GM19035 (cell line): ENCODE measurements around the gene RAB24.
"Not testable (repeated sequence)": the region's sequence is repeated elsewhere in the genome, so short reads cannot be mapped to it uniquely, and the experiment has no call there.

Source experiments
- ATAC-seq: cut with Tn5 transposase; IDR thresholded peaks from one replicate; pipeline ENCODE4 v1.9.1; 2021; ENCODE audit not compliant: unreplicated experiment

RAB24 gene

DNA sequence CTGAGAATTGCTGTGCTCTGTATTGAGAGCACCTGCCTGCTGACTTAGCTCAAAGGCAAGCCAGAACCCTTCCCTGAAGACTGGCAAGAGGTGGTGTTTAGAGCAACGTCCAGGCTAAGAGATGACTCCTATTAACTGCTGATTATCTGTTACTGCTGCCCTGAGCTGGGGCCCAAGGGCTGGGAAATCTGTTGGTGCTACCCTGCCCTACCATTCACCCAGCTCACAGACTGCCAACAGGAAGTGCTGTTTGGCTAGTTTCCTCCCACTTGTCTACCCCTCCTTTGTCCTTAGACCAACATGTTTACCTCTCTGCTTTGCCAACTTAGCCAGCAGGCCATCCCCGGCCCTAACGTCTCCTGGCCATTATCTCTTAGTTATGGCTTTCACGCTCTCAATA lies 6.9 kb downstream of the RAB24 start:
- ATAC-seq = no peak

DNA sequence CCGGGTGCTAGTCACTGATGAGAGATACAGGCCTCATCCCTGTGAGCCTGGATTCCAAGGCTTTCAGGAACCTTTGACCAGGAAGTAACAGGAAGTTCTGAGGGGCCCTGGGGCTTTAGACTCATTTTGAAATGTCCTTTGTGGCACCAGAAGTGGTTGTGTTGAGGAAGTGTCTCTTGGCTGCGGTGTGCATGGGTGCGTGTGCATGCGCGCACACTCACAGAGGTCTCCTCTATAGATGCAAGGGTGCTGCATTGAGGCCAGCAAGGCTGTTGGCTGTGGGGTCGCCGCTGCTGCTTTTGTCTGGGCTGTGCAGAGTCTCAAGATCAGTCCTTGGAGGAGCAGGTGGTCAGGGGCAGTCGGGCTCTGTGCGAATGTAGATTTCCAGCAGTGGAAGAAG lies 7.6 kb downstream of the RAB24 start:
- no peak for ATAC-seq

DNA sequence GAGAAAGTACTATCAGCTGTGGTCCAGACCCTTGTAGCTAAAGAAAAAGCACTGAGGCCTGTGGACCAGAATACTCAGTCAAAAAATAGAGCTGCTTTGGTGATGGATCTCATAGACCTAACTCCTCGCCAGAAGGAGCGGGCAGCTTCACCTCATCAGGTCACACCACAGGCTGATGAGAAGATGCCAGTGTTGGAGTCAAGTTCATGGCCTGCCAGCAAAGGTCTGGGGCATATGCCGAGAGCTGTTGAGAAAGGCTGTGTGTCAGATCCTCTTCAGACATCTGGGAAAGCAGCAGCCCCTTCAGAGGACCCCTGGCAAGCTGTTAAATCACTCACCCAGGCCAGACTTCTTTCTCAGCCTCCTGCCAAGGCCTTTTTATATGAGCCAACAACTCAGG lies 8.9 kb downstream of the RAB24 start:
- ATAC-seq = no peak

DNA sequence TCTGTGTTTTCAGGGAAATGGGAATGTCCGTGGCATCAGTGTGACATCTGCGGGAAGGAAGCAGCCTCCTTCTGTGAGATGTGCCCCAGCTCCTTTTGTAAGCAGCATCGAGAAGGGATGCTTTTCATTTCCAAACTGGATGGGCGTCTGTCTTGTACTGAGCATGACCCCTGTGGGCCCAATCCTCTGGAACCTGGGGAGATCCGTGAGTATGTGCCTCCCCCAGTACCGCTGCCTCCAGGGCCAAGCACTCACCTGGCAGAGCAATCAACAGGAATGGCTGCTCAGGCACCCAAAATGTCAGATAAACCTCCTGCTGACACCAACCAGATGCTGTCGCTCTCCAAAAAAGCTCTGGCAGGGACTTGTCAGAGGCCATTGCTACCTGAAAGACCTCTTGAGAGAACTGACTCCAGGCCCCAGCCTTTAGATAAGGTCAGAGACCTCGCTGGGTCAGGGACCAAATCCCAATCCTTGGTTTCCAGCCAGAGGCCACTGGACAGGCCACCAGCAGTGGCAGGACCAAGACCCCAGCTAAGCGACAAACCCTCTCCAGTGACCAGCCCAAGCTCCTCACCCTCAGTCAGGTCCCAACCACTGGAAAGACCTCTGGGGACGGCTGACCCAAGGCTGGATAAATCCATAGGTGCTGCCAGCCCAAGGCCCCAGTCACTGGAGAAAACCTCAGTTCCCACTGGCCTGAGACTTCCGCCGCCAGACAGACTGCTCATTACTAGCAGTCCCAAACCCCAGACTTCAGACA lies 9.5 kb downstream of the RAB24 start:
- ATAC-seq = no peak

DNA sequence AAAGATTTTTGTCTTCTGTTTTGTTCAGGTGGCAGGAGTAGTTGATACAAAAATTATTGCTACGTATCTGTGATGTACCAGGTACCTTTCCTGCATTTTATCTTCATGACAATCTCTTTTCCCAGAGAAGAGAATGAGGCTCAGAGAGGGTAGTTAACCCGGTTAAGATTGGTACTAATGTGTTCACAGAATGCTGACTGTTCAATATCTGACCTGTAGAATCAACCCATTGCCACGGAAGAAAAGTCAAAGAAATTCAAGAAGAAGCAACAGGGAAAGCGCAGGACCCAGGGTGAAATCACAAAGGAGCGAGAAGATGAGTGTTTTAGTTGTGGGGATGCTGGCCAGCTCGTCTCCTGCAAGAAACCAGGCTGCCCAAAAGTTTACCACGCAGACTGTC lies 11.8 kb downstream of the RAB24 start:
- no peak for ATAC-seq

DNA sequence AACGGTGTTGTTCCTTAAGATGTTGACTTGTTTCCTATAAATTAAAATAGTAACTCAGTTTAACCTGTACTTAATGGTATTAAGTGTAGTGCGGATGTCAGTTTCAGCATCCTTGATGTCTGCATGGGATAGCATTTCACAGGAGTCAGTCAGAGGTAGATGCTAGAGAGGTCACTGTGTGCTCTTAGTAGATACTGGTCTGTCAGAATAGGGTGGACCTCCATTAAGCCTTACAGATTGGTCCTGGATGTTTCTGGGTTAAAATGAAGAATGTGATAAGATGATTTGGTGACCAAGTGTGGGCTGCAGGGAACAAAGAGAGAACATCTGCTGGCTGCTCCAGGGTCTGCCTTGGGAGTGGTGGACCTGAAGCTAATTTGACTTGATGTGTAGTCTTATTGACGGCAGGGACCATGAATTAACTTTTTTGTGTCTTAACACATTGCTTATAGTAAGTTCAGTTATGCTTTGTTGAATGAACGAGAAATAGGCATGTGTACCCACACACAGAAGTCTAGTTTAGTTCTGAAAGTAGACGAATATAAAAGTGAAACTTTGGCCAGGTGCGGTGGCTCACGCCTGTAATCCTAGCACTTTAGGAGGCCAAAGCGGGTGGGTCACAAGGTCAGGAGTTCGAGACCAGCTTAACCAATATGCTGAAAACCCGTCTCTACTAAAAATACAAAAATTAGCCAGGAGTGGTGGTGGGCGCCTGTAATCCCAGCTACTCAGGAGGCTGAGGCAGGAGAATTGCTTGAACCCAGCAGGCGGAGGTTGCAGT lies 12.5 kb downstream of the RAB24 start:
- no peak for ATAC-seq

DNA sequence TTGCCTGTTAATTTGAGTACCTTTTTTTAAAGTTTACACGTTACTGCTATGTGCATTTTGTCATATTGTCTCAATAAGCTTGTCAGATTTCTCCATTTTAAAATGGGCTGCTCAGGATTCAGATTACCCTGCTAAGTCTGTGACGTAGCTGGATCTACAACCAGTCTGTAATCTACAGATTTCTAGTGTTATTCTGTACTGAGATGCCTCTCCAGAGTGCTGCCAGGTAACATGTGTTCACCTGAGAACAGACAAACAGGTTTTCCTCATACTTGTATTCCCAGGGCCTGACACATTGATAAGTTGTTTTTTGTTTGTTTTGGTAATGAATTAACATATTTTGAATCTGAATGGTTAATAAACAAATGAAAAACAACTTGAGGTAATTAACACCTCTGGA lies 15.3 kb downstream of the RAB24 start:
- no peak for ATAC-seq

DNA sequence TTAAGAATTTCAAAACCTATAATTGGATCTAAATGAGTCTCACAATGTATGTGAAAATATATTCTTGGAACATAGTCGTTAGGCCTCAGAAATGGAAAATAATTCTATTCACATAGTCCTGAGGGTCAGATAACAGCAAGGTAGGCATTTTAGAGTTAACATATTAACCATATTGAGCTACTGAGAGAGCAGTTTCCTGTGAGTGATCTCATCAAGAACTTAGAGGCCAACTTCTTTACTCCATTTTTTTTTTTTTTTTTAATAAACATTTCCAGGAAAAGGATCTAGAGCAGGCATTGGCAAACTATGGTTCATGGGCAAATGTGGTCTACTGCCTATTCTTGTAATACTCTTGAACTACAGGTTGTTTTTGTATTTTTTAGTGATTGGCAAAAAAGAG lies 26.6 kb downstream of the RAB24 start:
- ATAC-seq = no peak

DNA sequence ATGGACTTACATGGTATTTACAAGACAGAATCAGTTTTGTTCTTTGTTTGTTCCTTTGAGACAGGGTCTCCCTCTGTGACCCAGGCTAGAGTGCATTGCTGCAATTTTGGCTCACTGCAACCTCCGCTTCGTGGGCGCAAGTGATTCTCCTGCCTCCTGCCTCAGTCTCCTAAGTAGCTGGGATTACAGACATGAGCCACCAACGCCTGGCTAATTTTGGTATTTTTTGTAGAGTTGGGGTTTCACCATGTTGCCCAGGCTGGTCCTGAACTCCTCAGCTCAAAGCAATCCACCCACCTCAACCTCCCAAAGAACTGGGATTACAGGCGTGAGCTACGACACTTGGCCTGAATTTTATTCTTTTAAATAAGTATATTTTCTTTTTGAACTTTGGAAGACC lies 27.6 kb downstream of the RAB24 start:
- no peak for ATAC-seq

DNA sequence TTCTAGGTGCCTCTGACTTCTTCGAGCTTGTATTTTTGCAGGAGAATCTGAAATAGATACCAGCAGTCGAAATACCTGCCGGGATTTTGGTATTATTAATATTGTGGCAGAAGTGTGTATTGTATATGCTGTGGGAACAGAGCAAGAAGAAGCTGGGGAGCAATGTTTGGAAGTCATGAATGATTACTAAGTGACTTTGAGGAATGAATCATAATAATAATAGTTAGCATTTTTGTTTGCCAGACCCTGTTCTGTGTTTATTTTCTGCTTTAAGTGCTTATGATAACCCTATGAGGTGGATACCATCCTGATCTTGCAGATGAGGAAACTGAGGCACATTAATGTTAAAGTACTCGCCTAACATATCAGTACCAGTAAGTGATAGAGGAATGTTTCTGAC lies 32.4 kb downstream of the RAB24 start:
- no peak for ATAC-seq

DNA sequence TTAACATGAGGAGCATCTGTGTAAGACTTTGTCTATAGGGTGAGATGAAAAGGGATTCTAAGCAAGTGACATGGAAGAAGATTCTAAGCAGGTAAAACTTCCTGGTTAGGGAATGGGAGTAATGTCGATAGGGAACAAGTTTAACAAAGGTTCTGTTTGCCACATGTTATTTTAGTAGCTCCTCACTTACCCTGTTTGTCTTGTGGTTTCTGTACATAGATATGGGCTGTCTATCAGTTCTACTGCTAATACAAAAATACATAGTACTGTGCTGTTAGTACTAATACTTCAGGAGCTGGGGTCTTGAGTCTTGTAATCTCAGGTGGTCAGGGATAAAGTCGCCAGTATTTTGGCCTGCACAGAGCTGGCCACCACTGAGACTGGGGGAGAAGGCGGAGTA lies 32.9 kb downstream of the RAB24 start:
- no peak for ATAC-seq

DNA sequence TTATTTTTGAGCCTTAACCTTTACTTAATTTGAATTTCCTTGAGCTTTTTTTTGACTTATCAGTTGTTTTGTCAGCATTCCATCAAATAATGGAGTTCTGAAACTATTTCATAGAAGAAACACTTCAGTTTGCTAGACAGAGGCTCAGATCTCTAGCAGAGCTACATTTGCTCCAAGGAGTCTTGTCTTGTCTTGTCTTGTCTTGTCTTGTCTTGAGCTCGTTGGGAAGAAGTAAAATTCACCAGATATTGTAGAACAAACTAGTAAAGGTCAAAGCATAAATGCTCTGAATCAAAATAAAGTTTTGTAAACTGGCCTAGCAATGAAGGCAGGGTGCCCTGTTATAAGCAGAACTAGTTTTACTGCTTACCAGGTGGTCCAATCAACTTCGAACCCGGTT lies 33.5 kb downstream of the RAB24 start:
- ATAC-seq = no peak

DNA sequence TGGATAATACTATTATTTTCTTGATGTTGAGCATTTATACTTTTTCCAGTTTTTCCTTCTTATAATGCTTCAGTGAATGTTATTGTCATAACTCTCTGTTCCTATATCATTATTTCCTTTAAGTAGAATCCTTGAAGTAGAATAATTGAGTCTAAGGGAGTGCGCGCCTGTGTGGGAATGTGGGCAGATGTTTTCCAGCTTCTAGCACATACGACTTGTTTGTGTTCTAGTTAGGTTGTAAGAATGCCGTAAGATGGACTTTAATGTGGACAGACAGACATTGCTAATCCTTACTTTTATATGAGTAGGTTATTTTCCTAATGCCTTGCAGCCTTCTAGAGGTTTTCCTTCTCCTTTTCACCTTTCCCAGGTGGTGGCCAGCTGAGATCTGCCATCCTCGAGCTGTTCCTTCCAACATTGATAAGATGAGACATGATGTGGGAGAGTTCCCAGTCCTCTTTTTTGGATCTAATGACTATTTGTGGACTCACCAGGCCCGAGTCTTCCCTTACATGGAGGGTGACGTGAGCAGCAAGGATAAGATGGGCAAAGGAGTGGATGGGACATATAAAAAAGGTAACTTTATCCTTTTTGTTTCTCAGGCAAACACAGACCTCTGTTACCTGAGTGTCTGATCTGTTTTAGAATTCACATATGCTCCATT lies 34.2 kb downstream of the RAB24 start:
- no peak for ATAC-seq

DNA sequence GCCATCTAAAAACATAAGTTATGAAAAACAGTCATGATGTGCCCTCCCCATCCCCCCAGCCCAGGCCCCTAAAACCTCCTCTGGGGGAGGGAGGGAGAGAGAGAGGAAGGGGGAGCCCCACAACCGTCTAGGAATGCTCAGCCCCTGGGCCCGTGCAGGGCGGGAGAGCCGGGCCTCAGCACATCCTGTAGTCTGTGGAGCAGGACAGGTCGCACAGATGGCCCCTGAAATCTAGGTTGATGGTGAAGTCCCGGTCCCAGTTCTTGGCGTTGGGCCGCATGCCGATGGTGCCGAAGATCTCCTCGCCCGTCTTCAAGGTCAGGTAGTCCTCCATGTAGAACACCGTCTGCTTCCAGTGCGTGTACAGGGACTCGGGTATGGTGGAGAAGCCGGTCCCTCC lies 38.1 kb downstream of the RAB24 start:
- no peak for ATAC-seq

DNA sequence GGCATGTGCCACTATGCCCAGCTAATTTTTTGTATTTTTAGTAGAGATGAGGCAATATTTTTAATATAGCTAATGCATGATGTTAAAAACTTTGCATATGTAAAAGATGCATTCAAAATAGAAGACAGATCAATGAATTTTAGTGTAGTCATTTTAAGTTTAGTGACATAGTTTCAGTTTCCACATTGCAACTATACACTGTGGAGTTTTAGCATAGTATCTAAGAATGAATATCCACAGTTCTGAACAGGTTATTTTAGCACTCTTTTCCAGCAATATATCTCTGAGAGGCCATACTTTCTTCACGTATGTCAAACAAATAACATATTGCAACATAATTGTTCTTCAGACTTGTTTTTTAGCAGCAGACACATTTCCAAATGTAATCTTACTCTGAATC lies 39.3 kb downstream of the RAB24 start:
- ATAC-seq = no peak

DNA sequence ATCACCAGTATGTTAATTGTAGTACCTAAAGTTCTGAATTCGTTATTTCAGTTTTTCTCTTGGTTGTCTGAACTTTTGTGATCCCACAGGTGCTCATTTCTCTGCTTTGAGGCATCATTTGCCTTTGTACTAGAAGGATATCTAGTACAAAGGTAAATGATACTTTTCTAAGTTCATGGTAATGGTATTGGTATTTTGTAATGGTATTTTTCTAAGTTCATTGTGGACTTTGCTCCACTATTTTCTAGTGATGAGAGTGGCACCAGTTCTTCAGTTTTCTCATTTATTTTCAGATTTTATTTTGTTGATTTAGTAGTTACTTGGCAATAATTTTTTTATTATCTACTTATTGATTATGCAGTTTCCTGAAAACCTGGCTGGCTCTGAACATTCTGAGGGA lies 42.0 kb downstream of the RAB24 start:
- no peak for ATAC-seq

DNA sequence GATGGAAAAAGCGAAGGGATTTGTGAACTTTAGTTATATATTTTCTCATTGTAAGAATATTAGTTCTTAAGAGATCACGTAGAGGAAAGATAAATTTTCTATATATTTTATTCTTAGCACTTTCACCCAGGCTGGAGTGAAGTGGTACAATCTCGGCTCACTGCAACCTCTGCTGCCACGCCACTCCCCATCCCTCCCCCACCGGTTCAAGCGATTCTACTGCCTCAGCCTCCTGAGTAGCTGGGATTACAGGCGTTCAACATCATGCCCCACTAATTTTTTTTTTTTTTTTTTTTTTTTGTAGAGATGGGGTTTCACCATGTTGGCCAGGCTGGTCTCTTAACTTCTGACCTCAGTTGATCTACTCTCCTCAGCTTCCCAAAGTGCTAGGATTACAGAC lies 42.6 kb downstream of the RAB24 start:
- no peak for ATAC-seq

DNA sequence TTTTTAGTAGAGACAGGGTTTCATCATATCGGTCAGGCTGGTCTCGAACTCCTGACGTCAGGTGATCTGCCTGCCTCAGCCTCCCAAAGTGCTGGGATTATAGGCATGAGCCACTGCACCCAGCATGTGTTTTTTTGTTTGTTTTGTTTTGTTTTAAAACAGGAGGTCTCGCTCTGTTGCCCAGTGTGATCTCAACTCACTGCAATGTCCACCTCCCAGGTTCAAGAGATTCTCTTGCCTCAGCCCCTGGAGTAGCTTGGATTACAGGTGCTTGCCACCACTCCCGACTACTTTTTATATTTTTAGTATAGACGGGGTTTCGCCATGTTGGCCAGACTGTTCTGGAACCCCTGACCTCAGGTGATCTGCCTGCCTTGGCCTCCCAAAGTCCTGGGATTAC lies 44.8 kb downstream of the RAB24 start:
- ATAC-seq = not testable (repeated sequence)

DNA sequence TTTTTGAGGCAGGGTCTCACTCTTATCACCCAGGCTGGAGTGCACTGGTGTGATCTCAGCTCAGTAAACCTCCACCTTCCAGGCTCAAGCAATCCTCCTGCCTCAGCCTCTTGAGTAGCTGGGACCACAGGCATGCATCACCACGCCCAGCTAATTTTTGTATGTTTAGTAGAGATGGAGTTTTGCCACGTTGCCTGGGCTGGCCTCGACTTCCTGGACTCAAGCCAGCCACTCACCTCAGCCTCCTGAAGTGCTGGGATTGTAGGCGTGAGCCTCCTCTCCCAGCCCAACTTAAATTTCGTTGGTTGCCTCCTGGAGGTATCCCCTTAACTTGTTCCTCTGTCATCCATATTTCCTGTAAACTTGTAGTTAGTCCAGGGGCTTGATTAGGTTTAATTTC lies 47.2 kb downstream of the RAB24 start:
- no peak for ATAC-seq

DNA sequence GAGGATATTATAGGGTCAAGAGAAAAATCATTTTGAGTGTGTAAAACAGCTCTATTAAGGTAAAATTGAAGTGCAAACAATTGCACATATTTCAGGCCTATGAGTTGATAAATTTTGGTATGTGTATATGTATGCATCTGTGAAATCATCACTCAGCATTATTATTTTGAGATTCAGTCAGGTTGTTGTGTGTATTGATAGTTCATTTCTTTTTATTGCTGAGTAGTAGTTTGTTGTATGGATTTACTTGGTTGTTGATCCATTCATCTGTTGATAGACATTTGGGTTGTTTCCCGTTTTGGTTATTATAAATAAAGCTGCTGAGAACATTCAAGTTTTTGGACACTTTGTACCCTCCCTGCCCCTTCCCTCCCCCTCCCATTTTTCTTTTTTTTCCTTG lies 50.3 kb downstream of the RAB24 start:
- ATAC-seq = no peak
